Measurements from ENCODE around the gene UBXN4.

DNA sequence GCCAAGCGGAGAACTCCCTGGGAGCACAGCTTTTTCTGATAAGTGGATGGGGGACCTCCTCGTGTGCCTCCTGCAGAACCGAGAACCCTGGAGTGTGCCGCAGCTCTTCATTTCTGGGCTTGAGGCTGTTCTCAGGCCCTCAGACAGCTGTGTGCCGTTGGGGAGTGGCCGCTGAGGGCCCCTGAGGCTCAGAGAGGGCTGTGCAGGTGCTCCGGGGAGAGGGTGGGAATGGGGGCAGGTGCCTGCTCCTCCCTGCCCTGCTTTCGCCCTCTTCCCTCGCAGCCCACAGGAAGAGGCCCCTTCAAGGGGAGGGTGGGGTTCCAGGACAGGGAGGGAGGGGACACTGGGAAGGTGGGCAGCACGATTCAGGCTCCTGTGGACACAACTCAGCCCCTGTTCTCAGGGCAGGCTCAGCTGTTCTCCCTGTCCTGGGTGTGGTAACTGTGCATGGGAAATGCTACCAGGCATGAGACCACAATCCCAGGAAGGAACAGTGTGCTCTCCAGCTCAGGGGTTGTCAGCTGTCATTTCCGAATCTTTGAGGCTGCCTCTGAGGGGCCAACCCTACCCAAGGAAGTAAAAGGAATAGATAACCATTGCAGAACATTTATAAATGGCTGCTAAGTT lies 84.0 kb downstream of the UBXN4 start:
- no peak for TF ChIP-seq POLR2A (IDR thresholded peaks at IDR 0.05)
- TF ChIP-seq, protein P1, sequence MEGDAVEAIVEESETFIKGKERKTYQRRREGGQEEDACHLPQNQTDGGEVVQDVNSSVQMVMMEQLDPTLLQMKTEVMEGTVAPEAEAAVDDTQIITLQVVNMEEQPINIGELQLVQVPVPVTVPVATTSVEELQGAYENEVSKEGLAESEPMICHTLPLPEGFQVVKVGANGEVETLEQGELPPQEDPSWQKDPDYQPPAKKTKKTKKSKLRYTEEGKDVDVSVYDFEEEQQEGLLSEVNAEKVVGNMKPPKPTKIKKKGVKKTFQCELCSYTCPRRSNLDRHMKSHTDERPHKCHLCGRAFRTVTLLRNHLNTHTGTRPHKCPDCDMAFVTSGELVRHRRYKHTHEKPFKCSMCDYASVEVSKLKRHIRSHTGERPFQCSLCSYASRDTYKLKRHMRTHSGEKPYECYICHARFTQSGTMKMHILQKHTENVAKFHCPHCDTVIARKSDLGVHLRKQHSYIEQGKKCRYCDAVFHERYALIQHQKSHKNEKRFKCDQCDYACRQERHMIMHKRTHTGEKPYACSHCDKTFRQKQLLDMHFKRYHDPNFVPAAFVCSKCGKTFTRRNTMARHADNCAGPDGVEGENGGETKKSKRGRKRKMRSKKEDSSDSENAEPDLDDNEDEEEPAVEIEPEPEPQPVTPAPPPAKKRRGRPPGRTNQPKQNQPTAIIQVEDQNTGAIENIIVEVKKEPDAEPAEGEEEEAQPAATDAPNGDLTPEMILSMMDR (IDR thresholded peaks at IDR 0.05 in 8 of 11, conservative IDR thresholded peaks at IDR 0.05 in 3 of 11): no peak

All from spleen (tissue), 7 donors.